NCI-H1417 (cell line): Measurements from ENCODE around the gene C12orf56.
"Not testable (repeated sequence)": the region's sequence is repeated elsewhere in the genome, so short reads cannot be mapped to it uniquely, and the experiment has no call there.

ENCODE experiments used
- DNase-seq, 3 experiments: peaks; one replicate each; lab custom pipeline; 2025; lab: John Stamatoyannopoulos, UW

The C12orf56 gene

GRCh38 chr12:64304571-64304970, 86.0 kb downstream of the C12orf56 start:
- DNase-seq: no peak

DNA sequence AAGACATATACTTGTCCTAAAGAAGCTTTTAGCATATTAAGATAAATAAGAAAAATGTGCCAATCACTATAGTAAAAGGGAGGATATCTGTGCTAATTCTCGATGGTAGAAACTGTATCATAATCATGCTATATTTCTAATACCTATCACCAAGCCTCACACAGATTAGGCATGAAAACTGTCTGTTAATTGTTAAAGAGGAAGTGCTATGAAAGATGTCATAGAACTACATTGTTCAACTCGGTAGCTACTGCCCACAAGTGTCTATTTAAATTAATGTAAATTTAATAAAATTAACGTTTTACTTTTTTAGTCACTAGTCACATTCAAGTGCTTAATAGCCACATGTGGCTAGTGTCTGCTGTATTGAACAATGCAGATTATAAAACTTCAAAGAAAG, 90.9 kb downstream of the C12orf56 start:
- no peak for DNase-seq

GRCh38 chr12:64296301-64296700, 94.3 kb downstream of the C12orf56 start:
- no peak for DNase-seq

DNA sequence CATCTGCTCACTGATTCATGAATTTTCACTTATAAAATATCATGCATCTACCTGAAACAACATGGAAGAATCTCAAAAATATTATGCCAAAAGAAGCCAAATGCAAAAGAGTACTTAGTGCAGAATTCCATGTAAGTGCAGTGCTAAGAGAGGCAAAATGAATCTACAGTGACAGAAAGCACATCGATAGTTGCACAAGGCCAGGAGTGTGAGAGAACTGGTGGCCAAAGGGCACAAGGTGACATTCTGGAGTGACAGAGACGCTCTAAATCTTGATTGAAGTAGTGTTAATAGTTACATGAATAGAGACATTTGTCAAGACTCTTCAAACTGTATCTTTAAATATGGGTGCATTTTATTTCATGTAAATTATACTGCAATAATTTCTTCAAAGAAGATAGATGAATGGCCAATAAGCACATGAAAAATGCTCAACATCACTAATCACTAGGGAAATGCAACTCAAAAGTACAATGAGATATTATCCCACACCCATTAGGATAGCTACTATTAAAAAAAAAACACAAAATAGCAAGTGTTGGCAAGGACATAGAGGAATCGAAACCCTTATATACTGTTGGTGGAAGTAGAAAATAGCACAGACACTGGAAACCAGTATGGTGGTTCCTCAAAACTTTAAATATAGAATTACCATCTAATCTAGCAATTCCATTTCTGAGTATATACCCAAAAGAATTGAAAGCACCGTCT, 96.7 kb downstream of the C12orf56 start:
- DNase-seq: no peak

DNA sequence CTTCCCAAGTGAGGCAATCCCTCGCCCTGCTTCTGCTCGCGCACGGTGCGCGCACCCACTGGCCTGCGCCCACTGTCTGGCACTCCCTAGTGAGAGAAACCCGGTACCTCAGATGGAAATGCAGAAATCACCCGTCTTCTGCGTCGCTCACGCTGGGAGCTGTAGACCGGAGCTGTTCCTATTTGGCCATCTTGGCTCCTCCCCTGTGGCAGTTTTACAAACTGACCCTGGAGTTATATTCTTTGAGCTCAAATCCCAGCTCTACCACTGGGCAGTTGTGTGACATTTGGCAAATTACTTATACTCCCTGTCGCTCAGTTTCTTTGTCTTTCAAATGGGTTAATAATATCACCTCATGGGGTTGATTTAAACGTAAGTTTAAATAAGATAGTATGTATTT, 97.4 kb downstream of the C12orf56 start:
- DNase-seq: not testable (repeated sequence)

GRCh38 chr12:64286521-64286920, 104.0 kb downstream of the C12orf56 start:
- DNase-seq: no peak

DNA sequence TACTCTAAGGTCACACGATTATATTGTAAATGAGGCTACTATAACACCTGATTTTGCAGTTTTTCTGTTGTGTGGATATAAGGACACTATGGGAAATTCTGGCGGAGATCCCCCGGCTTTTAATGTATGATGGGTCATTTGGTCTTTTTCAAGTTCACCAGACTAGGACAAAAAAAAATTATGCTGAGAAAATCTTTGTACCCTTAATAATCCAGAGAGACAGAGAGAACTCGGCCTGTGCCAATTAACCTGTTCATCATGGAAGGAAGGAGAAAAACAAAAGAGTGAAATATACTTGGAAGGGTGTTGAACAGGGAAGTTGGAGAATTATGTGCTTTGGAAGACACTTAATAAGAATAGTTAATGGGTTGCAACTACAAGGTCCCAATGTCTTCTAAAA, 106.3 kb downstream of the C12orf56 start:
- DNase-seq: no peak

DNA sequence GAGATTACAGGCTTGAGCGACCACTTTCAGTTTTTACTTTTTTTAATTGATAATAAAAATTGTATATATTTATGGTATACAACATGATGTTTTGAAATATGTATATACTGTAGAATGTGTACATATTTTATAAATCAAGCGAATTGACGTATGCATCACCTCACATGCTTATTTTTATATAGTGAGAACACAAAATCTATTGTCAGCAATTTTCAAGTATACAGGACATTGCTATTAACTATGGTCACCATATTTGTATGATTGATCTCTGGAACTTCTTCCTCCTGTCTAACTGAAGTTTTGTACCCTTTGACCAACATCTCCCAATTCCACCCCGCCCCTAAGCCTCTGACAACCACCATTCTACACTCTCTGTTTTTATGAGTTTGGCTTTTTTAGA, 112.1 kb downstream of the C12orf56 start:
- no peak for DNase-seq

- peak in 1 of 3 experiments; percentile 14 for DNase-seq
Observed at GRCh38 chr12:64273527-64274403, 116.8 kb downstream of the C12orf56 start.

DNA sequence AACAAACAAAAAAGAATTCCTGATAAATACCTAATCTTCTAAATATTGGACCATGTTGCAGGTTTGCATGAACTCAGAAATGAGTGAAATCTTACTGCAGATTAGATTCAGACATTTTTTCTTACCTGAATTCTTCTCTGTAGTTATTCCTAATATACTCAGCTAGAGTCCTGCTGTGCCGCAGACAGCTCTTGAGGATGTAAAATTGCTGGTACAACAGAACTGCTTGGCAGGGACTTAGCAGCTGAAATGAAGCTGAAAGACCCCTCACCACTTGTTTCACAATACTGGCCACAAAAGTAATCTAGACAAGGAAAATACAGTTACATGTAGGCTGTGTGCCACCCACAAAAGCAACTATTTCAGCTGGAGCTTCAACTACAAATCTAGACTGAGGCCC, 120.1 kb downstream of the C12orf56 start:
- DNase-seq: peak in 2 of 3 experiments; percentile 17 to 18

DNA sequence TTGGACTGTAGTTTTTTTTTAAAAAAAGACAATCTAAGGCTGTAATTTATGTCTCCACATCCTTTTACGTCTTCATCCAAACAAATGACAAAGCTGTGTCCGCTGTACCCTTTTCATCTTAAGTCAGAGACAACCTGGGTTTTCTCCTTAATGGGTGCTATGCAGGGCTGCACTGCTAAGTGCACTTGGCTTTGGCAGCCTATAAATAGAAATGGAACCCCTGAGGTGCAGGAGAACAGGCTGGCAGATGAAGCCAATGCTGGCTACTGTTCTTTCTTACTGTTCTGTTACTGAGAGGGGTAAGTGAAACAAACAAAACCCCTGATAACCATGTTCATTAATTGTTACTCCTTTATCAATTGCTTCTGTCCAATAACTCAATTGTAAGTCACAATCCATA, 121.4 kb downstream of the C12orf56 start:
- peak; percentile 68 to 95 (median 90) for DNase-seq

- DNase-seq: no peak
Observed at GRCh38 chr12:64268409-64268808, 122.1 kb downstream of the C12orf56 start.

DNA sequence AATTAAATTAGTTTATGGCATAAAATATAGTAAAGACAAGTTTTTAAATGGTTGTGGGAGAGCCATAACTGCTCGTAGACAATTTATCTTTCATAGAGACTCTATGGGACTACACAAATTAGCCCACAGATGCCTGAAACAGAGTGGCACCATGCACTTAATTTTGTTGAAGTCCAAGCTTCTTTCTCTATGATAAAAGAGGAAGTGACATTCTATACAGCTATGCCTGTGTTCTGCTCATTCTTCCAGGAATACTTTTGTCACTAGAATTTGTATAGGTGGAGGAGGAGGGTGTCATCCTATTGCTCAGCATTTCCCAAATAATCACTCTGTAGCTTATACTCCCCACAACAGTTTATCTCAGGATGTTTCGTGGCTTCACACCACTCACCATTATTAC, 124.7 kb downstream of the C12orf56 start:
- no peak for DNase-seq

- DNase-seq: no peak
Observed at GRCh38 chr12:64261813-64262212, 128.7 kb downstream of the C12orf56 start.

DNA sequence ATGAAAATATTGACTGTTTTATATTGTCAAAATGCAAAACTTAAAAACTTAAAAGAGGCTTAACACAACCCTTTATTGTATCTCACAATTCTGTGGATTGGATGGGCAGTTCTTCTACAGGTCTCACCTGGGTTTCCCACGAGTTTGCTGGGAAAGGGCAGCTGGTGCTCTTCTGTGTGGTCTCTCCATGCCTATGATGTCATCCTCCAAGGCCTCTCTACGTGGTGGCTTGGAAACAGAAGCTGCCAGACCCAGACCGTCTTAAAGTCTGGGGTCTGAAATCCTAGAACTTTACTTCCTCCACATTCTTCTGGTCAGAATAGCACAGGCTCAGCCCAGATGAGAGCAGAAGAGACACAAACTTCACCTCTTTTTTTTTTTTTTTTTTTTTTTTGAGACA, 132.0 kb downstream of the C12orf56 start:
- DNase-seq: peak in 1 of 3 experiments; percentile 15

GRCh38 chr12:64256166-64256800, 134.3 kb downstream of the C12orf56 start:
- peak; percentile 43 to 91 (median 81) for DNase-seq

DNA sequence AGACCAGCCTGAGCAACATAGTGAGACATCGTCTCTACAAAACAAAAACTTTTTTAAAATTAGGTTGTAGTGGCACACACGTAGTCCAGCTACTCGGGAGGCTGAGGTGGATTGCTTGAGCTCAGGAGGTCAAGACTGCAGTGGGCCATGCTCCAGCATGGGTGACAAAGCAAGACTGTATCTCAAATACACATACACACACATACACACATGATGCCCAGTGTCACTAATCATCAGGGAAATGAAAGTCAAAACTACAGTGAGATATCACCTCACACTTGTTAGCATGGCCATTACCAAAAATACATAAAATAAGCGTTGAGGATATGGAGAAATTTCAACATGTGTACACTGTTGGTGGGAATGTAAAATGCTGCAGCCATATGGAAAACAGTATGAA, 135.3 kb downstream of the C12orf56 start:
- no peak for DNase-seq

- DNase-seq: no peak
Observed at GRCh38 chr12:64253356-64253755, 137.2 kb downstream of the C12orf56 start.

DNA sequence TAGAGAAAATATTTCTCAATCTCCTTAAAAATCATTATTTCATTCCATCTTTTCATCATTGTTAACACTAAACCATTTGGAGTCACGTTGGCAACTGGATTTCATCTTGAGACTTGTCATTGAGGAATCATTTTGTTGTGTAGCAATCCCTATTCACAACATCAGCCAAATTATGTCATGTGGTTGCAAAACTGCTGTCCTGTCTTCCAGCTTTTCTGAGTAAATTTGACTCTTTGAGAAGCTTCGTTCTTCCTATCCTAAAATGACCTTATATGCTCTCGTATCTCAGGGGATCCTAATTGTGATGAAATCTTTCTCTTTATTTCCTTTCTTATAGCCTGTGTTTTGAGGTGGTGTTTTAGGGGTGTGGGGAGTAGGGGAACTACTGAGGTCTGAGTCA, 137.9 kb downstream of the C12orf56 start:
- DNase-seq: no peak

- peak in 1 of 3 experiments; percentile 14 for DNase-seq
Observed at GRCh38 chr12:64243809-64244208, 146.7 kb downstream of the C12orf56 start.

DNA sequence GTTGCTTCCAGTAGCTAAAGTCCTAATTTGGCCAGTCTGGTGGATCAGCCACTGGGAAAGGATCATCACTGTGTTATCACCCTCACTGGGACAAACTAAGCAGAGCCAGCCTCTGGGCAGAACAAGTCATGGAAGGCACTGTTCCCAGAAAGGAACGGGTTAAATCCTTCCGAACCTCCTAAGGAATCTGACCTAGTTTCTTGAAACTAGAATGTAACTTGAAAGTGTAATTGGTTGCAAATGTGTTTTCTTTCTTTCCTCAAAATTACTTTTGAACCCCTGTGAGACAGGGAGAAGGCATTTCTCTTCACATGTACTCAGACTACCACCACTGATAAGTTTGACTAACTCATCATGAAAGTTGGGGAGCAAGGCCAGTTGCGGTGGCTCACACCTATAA, 149.8 kb downstream of the C12orf56 start:
- no peak for DNase-seq

- peak in 2 of 3 experiments; percentile 47 to 63 for DNase-seq
Observed at GRCh38 chr12:64237382-64237781, 153.2 kb downstream of the C12orf56 start.

GRCh38 chr12:64236549-64236948, 154.0 kb downstream of the C12orf56 start:
- DNase-seq: peak in 1 of 3 experiments; percentile 32
